Caco-2 (cell line): ENCODE measurements around the gene ART1. TPM values are rescaled to one million over a fixed set of nuclear protein-coding genes. Genes with fewer than 3 reads are reported as not detected.

Experiments
- BruUV-seq: library from RNA; stranded (reverse); fragments of 400-500 nt; replicated peaks from 2 replicates; lab custom pipeline; 2021; lab: Mats Ljungman, UMichigan
- CTCF ChIA-PET: fragments of 300-600 bp; sonication (Branson Sonifier 250); formaldehyde crosslinking; loops from one replicate; lab custom pipeline; 2022; ENCODE audit warnings: antibody characterized with exemption; lab: Charles Lee
- POLR2A ChIA-PET: fragments of 300-600 bp; sonication (Branson Sonifier 250); formaldehyde crosslinking; loops from one replicate; lab custom pipeline; 2022; ENCODE audit warnings: antibody characterized with exemption; lab: Charles Lee
- DNase-seq, 2 experiments: peaks; one replicate each; pipeline versions ENCODE4 v3.0.0 to v3.0.0-alpha.2; 2020 to 2022
- H3K27me3 ChIP-seq: replicated peaks from 2 replicates; pipeline ENCODE4 v1.6.0; 2011; ENCODE audit warnings: low read length; ENCODE audit not compliant: control insufficient read depth, insufficient read depth
- H3K36me3 ChIP-seq: 2 replicates; pipeline ENCODE4 v1.5.1; 2011; ENCODE audit warnings: low read length; ENCODE audit not compliant: control insufficient read depth, insufficient read depth
- H3K4me1 ChIP-seq: fragments of 250-450 bp; sonication (Bioruptor Pico); 2 replicates; pipeline ENCODE4 v1.5.1; 2020; ENCODE audit warnings: mild to moderate bottlenecking
- H3K4me3 ChIP-seq: 2 replicates; pipeline ENCODE4 v1.5.1; 2011; ENCODE audit warnings: low read depth, mild to moderate bottlenecking, control low read depth, low read length
- H3K9me3 ChIP-seq: fragments of 250-450 bp; sonication (Bioruptor Pico); 2 replicates; pipeline ENCODE4 v1.5.1; 2020; ENCODE audit warnings: mild to moderate bottlenecking, moderate library complexity
- H3K27ac Mint-ChIP-seq: one replicate; pipeline ENCODE4 v1.8.0; 2022; ENCODE audit warnings: mixed read lengths; ENCODE audit not compliant: unreplicated experiment
- H3K27me3 Mint-ChIP-seq: one replicate; pipeline ENCODE4 v1.8.0; 2022; ENCODE audit warnings: mixed read lengths; ENCODE audit not compliant: insufficient read depth, unreplicated experiment
- H3K36me3 Mint-ChIP-seq: one replicate; pipeline ENCODE4 v1.8.0; 2022; ENCODE audit warnings: mild to moderate bottlenecking, mixed read lengths; ENCODE audit not compliant: insufficient read depth, unreplicated experiment
- H3K4me1 Mint-ChIP-seq: one replicate; pipeline ENCODE4 v1.8.0; 2022; ENCODE audit warnings: low read depth, mixed read lengths; ENCODE audit not compliant: unreplicated experiment
- H3K4me3 Mint-ChIP-seq: one replicate; pipeline ENCODE4 v1.8.0; 2022; ENCODE audit warnings: mild to moderate bottlenecking, moderate library complexity, mixed read lengths; ENCODE audit not compliant: unreplicated experiment
- H3K9me3 Mint-ChIP-seq: one replicate; pipeline ENCODE4 v1.8.0; 2022; ENCODE audit warnings: mixed read lengths; ENCODE audit not compliant: unreplicated experiment
- intact Hi-C: fragments of 100-400 bp; cut with micrococcal nuclease; formaldehyde crosslinking; loops from one replicate; pipeline ENCODE4 v1.10.0; 2022; ENCODE audit not compliant: unreplicated experiment
- total RNA-seq: library from RNA; stranded (reverse); gene quantifications from 2 replicates; pipeline ENCODE4 v1.2.3, GENCODE V29; 2022
- TF ChIP-seq, protein P1 (sequence below), 2 experiments: fragments of 200-600 bp in 1 of 2; IDR thresholded peaks; 1 replicate in 1 of 2; 2 replicates in 1 of 2; pipeline versions ENCODE4 v1.5.1 to v1.8.0; 2011 to 2022; ENCODE audit warnings: antibody characterized with exemption in 1 of 2, control low read depth in 1 of 2, inconsistent platforms in 1 of 2, low read depth in 1 of 2, low read length in 1 of 2, mild to moderate bottlenecking in 1 of 2, moderate library complexity in 1 of 2; ENCODE audit not compliant: insufficient read depth in 1 of 2, severe bottlenecking in 1 of 2, unreplicated experiment in 1 of 2

ART1 gene
- total RNA-seq, 1 experiment from 2014 or later, result not detected

DNA sequence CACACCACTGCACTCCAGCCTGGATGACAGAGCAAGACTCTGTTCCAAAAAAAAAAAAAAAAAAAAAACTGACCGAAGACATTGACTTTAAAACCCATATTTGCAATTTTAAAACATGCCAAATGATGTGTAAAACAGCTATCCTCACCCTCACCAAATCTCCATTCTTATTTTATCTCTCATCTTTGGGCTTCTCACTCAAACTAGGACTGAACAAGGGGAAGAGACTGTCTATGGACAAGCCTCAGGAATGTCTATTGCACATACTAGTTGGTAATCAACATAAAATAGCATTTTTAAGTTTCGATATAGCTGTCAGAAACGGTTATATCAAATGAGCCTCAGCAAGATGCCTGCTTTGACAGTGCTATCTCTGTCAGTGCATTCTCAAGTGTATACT lies 34.1 kb downstream of the ART1 start:
- no peaks in the 10 kb centered on the region for H3K9me3 ChIP-seq
- no peak overlapping the region for H3K4me3 Mint-ChIP-seq
- TF ChIP-seq, protein P1, sequence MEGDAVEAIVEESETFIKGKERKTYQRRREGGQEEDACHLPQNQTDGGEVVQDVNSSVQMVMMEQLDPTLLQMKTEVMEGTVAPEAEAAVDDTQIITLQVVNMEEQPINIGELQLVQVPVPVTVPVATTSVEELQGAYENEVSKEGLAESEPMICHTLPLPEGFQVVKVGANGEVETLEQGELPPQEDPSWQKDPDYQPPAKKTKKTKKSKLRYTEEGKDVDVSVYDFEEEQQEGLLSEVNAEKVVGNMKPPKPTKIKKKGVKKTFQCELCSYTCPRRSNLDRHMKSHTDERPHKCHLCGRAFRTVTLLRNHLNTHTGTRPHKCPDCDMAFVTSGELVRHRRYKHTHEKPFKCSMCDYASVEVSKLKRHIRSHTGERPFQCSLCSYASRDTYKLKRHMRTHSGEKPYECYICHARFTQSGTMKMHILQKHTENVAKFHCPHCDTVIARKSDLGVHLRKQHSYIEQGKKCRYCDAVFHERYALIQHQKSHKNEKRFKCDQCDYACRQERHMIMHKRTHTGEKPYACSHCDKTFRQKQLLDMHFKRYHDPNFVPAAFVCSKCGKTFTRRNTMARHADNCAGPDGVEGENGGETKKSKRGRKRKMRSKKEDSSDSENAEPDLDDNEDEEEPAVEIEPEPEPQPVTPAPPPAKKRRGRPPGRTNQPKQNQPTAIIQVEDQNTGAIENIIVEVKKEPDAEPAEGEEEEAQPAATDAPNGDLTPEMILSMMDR (IDR thresholded peaks at IDR 0.05; ENCODE audit: insufficient read depth in 1 of 2, low read depth in 1 of 2, low read length in 1 of 2, severe bottlenecking in 1 of 2, unreplicated experiment in 1 of 2), result no peak
- H3K27me3 ChIP-seq, result no peaks in the 10 kb centered on the region
- H3K27ac Mint-ChIP-seq, result no peak overlapping the region
- H3K36me3 ChIP-seq, result peaks cover 6% of the 10 kb centered on the region
- H3K27me3 Mint-ChIP-seq, result no peaks in the 10 kb centered on the region
- no peaks in the 10 kb centered on the region for H3K9me3 Mint-ChIP-seq
- no peaks in the 10 kb centered on the region for H3K4me1 Mint-ChIP-seq
- no peak for DNase-seq
- H3K4me1 ChIP-seq, result no peaks in the 10 kb centered on the region
- ChIA-PET POLR2A (no interaction called here), CTCF (no interaction called here)
- BruUV-seq, result no TSS peak
- peaks cover 89% of the 10 kb centered on the region for H3K36me3 Mint-ChIP-seq
- no peak overlapping the region for H3K4me3 ChIP-seq
- intact Hi-C loops, result no loop called here

DNA sequence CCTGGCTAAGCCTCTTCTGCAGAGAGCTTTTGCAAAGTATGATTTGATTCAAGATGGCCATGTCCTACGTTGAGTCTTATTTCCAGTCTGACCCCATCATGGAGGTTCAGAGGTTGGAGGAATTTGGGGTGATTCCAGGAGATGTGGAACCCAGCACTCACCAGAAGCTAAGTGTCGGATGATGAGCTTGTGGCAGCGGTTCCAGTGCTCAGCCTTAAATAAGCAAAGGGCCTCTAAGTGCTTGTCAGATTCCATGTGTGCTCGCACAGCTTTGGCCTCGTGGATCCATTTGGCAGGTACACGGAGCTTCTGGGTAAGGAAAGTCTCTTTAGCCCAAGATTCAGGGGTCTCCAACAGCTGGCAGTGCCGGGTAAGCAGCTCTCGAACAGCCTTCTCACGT lies 38.1 kb downstream of the ART1 start:
- Histone ChIP-seq H3K36me3 (peaks cover 5% of the 10 kb centered on the region), H3K4me3 (no peak overlapping the region), H3K27me3 (no peaks in the 10 kb centered on the region), H3K9me3 (no peaks in the 10 kb centered on the region), H3K4me1 (no peaks in the 10 kb centered on the region)
- TF ChIP-seq, protein P1 (IDR thresholded peaks at IDR 0.05; ENCODE audit: insufficient read depth in 1 of 2, low read depth in 1 of 2, low read length in 1 of 2, severe bottlenecking in 1 of 2, unreplicated experiment in 1 of 2), result no peak
- Mint-ChIP-seq H3K27ac (no peak overlapping the region), H3K27me3 (no peaks in the 10 kb centered on the region), H3K4me1 (no peaks in the 10 kb centered on the region), H3K9me3 (no peaks in the 10 kb centered on the region), H3K36me3 (peaks cover 97% of the 10 kb centered on the region), H3K4me3 (no peak overlapping the region)
- intact Hi-C loops, result no loop called here
- POLR2A ChIA-PET, result no interaction called here
- CTCF ChIA-PET, result no interaction called here
- no TSS peak for BruUV-seq
- DNase-seq, result no peak

DNA sequence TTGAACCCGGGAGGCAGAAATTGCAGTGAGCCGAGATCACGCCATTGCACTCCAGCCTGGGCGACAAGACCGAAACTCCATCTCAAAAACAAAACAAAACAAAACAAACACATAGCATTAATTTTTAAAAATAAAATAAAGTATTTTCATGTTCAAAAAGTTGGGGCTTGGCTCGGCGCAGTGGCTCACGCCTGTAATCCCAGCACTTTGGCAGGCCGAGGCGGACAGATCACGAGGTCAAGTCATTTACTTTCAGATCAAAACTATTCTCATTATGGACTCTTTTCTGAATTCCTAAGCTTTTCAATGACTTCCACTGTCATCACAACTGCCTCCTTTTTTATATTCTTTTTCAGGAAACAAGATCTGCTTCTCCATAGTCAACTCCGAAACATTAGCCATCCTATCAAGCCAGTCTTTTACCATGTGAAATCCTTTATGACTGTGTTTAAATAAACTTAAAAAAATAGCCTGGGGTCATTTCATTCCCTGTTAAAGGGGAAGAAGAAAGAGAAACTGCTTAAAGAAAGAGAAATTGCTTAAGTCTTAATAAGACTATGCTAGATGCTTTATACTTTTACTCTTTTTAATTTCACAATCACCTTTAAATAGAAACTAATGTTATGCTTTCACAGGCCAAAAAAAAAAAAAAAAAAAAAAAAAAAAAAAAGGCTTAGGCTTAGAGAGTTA lies 39.3 kb downstream of the ART1 start:
- POLR2A ChIA-PET, result no interaction called here
- Mint-ChIP-seq H3K27me3 (no peaks in the 10 kb centered on the region), H3K4me1 (no peaks in the 10 kb centered on the region), H3K36me3 (peaks cover 93% of the 10 kb centered on the region), H3K4me3 (no peak overlapping the region), H3K27ac (no peak overlapping the region), H3K9me3 (no peaks in the 10 kb centered on the region)
- DNase-seq, result no peak
- TF ChIP-seq, protein P1 (IDR thresholded peaks at IDR 0.05; ENCODE audit: insufficient read depth in 1 of 2, low read depth in 1 of 2, low read length in 1 of 2, severe bottlenecking in 1 of 2, unreplicated experiment in 1 of 2), result no peak
- H3K4me1 ChIP-seq, result no peaks in the 10 kb centered on the region
- BruUV-seq, result TSS peak; percentile 19
- CTCF ChIA-PET, result interaction anchor here (1.0 to 1.4 kb wide), 2 partner anchors 10 to 125 kb away, joined by 4 to 7 read pairs; partner anchors contain the start of gene PGAP2
- no peaks in the 10 kb centered on the region for H3K9me3 ChIP-seq
- intact Hi-C loops, result no loop called here
- no peaks in the 10 kb centered on the region for H3K27me3 ChIP-seq
- peaks cover 5% of the 10 kb centered on the region for H3K36me3 ChIP-seq
- H3K4me3 ChIP-seq, result no peak overlapping the region
